ENCODE measurements around the gene PPP1R11. TPM values are rescaled to one million over a fixed set of nuclear protein-coding genes. Genes with fewer than 3 reads are reported as not detected.

Gene PPP1R11
- total and polyA plus RNA-seq, 2 of the 13 experiments (the other 11 are each of a cell fraction or from before 2014, with no cell fraction given), result 32.1 to 58.9 TPM

GRCh38 chr6:30102970-30103871 lies 36.2 kb downstream of the PPP1R11 start (continued):
- no peak for TF ChIP-seq ARID3A (IDR thresholded peaks at IDR 0.05; ENCODE audit: low read depth, low read length)
- no peak for TF ChIP-seq GTF3A (CRISPR knock-in tag; conservative IDR thresholded peaks at IDR 0.05)
- TF ChIP-seq IRF9 (CRISPR knock-in tag; IDR thresholded peaks at IDR 0.05; ENCODE audit: borderline replicate concordance), result no peak
- TF ChIP-seq MLLT10 (CRISPR knock-in tag; IDR thresholded peaks at IDR 0.05), result no peak
- TF ChIP-seq ZSCAN25 (CRISPR knock-in tag; IDR thresholded peaks at IDR 0.05), result no peak
- no peak for TF ChIP-seq PAX8 (CRISPR knock-in tag; IDR thresholded peaks at IDR 0.05; ENCODE audit: borderline replicate concordance)
- TF ChIP-seq ATF3 (CRISPR knock-in tag; IDR thresholded peaks at IDR 0.05), result 0 out of 2 replicates have a peak, but pooled peaks have one; percentile 35
- TF ChIP-seq ZNF737 (CRISPR knock-in tag; IDR thresholded peaks at IDR 0.05; ENCODE audit: borderline replicate concordance), result no peak
- peak; percentile 34; the same call in 1 of the 2 replicates for TF ChIP-seq ZFX (CRISPR knock-in tag; IDR thresholded peaks at IDR 0.05; ENCODE audit: low read depth)
- TF ChIP-seq EHMT2 (IDR thresholded peaks at IDR 0.05; ENCODE audit: borderline replicate concordance, low read depth, low read length), result no peak
- no peak for TF ChIP-seq SMAD9 (CRISPR knock-in tag; IDR thresholded peaks at IDR 0.05)
- peak; percentile 29; the same call in 1 of the 2 replicates for TF ChIP-seq ZBTB33 (CRISPR knock-in tag; IDR thresholded peaks at IDR 0.05)
- TF ChIP-seq ZNF10 (CRISPR knock-in tag; IDR thresholded peaks at IDR 0.05; ENCODE audit: borderline replicate concordance, low read depth), result no peak
- 0 out of 2 replicates have a peak, but pooled peaks have one; percentile 50 for TF ChIP-seq CENPBD1 (CRISPR knock-in tag; IDR thresholded peaks at IDR 0.05; ENCODE audit: borderline replicate concordance, low read depth)
- TF ChIP-seq ZBTB44 (CRISPR knock-in tag; IDR thresholded peaks at IDR 0.05), result 0 out of 2 replicates have a peak, but pooled peaks have one; percentile 20
- no peak for TF ChIP-seq MYPOP (CRISPR knock-in tag; IDR thresholded peaks at IDR 0.05)
- TF ChIP-seq TEAD2 (CRISPR knock-in tag; IDR thresholded peaks at IDR 0.05), result no peak
- TF ChIP-seq ZNF672 (CRISPR knock-in tag; IDR thresholded peaks at IDR 0.05), result no peak
- TF ChIP-seq EEA1 (CRISPR knock-in tag; IDR thresholded peaks at IDR 0.05; ENCODE audit: borderline replicate concordance), result no peak
